NCI-H1694 (cell line): ENCODE results near the gene RXRB.
"Not testable (repeated sequence)": the region's sequence is repeated elsewhere in the genome, so short reads cannot be mapped to it uniquely, and the experiment has no call there.

Experiments
- DNase-seq: peaks from one replicate; lab custom pipeline; 2025; lab: John Stamatoyannopoulos, UW

RXRB gene

DNA sequence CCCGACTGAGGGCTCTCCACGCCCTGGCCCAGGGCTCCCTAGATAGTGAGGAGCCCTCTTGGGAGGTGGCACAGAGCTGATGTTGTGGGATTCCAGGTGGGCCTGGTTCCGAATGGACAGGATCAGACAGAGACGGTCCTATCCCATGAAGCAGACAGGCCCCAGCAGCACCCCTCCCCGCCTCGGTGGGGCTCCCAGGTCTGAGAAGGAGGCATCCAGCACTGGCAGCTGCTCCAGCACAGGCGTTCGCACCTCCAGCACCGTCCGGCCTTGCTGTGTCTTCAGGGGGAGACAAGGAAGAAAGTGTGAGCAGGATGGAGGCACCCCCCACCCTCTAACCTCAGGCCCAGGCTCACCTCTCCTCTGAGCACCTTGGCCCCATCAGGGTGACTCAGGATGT, 36.9 kb downstream of the RXRB start:
- no peak for DNase-seq

DNA sequence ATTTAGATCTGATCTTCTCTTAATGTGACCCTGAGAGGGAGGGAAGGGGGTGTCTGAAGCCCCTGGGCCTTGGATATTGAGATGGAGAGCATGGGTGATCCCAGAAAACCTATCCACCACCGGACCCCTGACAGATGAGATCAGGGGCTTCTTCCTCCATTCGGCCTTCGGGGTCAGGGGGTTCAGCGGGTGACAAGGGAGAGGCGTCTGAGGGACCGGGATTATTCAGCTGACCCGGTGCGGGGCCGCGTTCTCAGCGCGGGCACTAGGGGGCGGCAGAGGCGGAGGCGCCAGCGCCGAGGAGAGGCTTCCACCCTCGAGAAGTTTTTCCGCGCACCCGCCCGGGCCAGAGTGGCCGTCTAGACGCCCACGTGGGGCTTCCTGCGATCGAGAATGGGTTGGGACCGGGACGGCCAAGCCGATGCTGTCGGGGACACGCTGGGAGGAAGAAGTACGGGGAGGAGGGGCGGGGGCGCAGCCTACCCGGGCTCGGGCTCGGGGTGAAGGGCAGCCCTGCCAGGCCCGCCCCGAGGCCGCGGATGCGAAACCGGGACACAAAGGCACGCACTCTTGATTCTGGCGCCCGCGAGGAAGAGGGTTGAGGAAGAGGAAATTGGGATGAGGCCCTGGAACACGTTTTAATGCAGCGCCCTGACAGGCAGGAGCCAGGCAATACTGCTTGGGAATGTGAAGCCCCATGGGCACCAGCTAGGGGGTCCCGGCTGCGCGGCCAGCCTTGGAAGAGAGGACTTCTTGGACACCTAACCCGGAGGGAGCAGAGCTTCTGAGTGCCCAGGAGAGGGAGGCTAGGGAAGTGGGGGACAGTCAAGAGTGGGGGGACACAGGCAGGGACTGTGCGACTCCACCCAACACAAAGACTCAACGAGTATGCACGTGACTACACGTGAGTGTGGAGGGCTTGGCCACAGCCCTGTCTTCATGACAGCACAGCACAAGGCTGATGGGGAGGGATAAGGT, 38.8 kb downstream of the RXRB start:
- no peak for DNase-seq

DNA sequence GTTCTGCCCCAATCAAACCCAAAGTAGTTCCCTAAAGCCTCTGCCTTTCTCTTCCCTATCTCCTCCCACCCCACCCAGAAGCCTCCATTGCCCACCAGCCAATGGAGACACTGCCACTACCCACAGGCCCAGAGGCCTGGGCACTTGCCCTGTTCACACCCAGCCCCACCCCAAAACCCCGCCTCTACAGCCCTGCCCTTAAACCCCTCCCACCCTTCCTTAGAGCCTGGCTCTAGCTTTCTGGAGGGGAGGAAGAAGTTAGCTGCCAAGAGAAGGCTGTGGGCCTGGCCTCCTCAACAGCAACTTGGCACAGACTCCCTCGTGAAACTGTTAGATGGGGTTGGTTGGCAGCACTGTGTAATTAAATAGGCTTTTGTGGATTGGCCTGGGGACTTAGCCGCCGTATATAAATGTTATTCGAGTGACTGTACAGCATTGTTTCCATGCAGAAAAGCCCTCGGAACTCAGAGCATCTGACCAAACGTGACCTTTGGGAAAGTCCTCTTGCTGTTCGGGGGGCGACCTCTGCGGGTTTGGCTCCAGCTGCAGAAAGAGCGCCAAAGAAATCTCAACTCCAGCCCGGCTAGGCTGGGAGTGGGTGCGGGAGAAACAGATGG, 39.6 kb downstream of the RXRB start:
- DNase-seq, result no peak

DNA sequence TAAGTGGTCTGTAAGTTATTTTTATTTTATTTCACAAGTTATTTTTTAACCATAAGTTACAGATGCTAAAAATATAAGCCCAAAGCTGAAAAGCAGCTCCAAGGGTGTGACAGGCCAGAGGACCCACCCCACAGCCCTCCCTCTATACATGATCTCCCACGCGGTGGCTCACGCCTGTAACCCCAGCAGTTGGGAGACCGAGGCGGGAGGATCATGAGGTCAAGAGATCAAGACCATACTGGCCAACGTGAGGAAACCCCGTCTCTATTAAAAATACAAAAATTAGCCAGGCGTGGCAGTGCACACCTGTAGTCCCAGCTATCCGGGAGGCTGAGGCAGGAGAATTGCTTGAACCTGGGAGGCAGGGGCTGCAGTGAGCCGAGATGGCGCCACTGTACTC, 40.4 kb downstream of the RXRB start:
- no peak for DNase-seq

- DNase-seq, result no peak
Observed at GRCh38 chr6:33156964-33157363, 43.5 kb downstream of the RXRB start.

DNA sequence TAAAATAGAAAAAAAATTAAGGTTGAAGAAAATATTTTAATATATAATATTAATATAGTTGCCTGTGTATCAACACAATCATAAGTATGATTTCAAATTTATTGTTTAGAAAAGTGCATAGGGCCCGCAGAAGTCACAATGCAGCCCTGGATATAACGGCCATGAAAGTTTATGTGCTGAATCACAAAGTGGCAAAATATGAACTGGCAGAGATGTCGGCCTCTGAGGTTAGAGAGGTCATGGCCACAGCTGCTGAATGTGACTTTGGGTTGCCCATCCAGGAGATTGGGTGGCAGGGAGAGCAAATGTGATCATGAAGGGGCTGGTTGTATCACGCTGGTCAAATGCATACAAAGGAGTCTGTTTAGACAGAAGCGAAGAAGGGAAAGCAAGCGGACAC, 43.9 kb downstream of the RXRB start:
- DNase-seq, result no peak

DNA sequence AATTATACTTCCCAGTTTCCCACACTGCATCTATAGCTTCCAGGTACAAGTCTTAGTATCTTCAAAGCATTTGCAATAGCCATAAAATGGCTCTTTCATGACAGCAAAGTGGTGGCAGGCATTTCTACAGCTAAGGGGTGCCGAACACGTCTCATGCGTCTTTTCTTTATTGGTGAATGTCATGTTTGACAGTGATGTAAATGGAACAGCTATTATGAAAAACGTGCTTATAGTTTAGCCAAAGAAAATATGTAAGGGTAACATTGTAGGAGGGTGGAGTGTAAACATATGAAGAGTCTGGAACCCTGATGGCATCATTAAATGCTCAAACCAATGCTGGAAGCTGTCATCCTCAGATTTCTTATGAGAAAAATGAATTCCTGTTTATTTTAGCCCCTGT, 46.1 kb downstream of the RXRB start:
- DNase-seq, result no peak

DNA sequence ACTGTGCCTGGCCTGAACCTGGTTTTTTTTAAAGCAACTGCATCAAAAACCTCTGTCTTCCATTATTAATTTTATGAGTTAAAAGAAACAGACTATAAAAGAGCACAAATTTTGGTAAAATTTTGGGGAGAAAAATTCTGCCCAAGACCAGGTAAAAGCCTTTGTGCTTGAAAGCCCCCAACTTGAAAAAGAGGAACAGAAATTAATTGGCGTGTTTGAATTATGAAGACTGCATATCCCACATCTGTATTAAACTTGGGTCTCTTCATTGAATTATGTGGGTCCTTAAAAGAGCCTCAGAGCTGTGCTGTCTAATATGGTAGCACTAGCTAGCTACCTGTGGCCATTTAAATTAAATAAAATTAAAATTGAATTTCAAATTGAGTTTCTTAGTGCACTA, 49.4 kb downstream of the RXRB start:
- no peak for DNase-seq

GRCh38 chr6:33150560-33150959, 49.9 kb downstream of the RXRB start:
- not testable (repeated sequence) for DNase-seq

DNA sequence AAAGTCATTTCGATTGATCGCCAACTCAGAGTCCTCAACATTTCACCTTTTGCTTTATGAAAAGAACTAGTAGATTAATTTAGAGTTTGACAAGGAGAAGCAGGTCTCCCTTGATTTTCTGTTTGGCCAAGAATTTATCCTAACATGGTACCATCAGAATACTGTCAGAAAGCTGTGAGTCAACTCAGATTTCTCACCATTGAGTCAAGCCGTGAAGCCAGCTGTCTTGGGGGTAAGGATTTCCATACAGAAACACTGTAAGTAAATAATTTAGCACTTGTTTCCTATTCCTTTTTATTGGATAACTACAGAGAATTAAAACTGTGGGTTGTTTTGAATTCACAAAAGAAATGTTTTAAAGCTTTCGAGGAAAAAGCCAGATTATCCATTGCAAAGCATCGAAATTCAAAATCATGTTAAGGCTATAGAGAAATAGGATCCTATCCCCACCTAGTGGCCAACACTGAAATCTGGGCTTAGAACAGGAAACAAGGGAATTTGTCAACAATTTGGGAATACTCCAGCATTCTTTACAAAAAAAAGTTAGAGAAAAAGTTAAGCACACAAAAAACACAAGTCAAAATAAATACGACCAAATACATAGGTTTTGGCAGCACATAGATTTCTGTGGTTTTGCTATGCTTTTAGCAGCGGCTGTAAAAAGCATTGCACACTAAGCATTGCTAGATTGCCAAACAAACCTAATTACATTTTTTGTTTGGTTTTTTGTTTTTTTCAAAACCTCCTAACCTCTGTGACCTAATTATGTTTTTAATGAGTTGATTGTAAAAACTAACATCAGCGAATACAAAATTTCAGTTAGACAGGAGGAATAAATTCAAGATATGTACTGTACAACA, 52.4 kb downstream of the RXRB start:
- no peak for DNase-seq

DNA sequence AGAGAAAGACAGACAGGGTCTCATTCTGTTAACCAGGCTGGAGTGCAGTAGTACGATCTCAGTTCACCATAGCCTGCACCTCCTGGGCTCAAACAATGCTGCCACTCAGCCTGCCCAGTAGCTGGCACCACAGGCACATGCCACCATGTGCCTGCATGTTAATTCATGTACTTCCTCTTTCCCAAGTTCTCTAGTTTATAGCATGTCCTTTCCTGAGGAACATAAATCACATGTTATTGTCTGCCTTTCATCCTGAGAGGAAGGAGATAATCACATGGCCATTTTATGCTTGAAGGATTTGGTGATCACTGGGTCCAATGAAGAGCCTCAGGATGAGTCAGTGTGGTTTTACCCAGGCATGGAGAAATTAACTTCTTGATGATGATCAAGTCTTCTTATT, 56.1 kb downstream of the RXRB start:
- DNase-seq, result no peak
